ENCODE results near the gene C1QB.

GRCh38 chr1:22661880-22662279 is 8.8 kb downstream of the C1QB start:
- TF ChIP-seq CTCF (IDR thresholded peaks at IDR 0.05), result no peak
- TF ChIP-seq POLR2A (IDR thresholded peaks at IDR 0.05), result no peak
